ENCODE data around the gene SMIM26. TPM values are rescaled to one million over a fixed set of nuclear protein-coding genes. Genes with fewer than 3 reads are reported as not detected.

The SMIM26 gene
- total and polyA plus RNA-seq, 9 of the 15 experiments (the other 6 are each of a cell fraction or from before 2014, with no cell fraction given) = 46.9 to 186 (median 86.5) TPM

DNA sequence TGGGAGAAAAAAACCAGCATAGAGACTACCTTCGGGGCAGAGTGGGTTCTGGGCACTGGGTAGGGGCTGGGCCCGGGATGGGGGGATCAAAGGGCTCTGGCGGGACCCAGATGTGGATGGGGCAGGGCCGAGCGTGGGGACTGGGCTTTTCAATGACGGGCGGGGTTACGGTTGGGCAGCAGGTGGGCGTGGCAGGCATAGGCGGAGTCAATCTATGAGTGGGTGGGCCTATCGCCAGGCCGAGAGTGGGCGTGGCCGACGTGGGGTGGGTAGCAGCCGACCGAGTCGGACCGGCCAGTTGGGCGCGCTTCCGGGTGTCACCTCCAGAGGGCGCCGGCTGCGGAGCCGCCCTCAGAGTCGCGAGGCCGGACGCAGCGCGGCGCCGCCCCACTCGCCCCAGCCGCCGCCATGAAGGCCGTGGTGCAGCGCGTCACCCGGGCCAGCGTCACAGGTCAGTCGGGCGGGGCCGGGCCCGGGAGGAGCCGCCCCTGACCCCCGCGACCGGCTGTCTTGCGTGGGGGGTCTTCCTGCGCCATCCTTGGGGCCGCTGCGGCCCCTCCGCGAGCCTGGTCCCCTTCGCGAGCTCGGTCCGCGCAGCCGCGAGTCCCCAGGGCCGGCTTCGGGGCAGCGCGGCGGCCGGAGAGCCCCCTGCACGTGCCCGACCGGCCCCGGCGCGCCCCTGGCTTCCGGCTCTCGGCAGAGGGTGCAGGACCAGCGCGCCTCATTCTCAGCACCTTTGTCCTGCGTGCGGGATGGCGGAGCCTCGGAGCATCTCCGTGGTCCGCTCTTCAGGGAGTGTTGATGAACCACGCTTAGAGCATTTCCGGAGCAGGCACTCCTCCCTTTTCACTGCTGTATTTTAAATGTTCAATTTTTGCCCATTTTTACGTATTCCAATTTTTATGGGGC is 20.7 kb downstream of the SMIM26 start, which contains the start of gene DTD1 (continued):
- TF ChIP-seq, protein P1, sequence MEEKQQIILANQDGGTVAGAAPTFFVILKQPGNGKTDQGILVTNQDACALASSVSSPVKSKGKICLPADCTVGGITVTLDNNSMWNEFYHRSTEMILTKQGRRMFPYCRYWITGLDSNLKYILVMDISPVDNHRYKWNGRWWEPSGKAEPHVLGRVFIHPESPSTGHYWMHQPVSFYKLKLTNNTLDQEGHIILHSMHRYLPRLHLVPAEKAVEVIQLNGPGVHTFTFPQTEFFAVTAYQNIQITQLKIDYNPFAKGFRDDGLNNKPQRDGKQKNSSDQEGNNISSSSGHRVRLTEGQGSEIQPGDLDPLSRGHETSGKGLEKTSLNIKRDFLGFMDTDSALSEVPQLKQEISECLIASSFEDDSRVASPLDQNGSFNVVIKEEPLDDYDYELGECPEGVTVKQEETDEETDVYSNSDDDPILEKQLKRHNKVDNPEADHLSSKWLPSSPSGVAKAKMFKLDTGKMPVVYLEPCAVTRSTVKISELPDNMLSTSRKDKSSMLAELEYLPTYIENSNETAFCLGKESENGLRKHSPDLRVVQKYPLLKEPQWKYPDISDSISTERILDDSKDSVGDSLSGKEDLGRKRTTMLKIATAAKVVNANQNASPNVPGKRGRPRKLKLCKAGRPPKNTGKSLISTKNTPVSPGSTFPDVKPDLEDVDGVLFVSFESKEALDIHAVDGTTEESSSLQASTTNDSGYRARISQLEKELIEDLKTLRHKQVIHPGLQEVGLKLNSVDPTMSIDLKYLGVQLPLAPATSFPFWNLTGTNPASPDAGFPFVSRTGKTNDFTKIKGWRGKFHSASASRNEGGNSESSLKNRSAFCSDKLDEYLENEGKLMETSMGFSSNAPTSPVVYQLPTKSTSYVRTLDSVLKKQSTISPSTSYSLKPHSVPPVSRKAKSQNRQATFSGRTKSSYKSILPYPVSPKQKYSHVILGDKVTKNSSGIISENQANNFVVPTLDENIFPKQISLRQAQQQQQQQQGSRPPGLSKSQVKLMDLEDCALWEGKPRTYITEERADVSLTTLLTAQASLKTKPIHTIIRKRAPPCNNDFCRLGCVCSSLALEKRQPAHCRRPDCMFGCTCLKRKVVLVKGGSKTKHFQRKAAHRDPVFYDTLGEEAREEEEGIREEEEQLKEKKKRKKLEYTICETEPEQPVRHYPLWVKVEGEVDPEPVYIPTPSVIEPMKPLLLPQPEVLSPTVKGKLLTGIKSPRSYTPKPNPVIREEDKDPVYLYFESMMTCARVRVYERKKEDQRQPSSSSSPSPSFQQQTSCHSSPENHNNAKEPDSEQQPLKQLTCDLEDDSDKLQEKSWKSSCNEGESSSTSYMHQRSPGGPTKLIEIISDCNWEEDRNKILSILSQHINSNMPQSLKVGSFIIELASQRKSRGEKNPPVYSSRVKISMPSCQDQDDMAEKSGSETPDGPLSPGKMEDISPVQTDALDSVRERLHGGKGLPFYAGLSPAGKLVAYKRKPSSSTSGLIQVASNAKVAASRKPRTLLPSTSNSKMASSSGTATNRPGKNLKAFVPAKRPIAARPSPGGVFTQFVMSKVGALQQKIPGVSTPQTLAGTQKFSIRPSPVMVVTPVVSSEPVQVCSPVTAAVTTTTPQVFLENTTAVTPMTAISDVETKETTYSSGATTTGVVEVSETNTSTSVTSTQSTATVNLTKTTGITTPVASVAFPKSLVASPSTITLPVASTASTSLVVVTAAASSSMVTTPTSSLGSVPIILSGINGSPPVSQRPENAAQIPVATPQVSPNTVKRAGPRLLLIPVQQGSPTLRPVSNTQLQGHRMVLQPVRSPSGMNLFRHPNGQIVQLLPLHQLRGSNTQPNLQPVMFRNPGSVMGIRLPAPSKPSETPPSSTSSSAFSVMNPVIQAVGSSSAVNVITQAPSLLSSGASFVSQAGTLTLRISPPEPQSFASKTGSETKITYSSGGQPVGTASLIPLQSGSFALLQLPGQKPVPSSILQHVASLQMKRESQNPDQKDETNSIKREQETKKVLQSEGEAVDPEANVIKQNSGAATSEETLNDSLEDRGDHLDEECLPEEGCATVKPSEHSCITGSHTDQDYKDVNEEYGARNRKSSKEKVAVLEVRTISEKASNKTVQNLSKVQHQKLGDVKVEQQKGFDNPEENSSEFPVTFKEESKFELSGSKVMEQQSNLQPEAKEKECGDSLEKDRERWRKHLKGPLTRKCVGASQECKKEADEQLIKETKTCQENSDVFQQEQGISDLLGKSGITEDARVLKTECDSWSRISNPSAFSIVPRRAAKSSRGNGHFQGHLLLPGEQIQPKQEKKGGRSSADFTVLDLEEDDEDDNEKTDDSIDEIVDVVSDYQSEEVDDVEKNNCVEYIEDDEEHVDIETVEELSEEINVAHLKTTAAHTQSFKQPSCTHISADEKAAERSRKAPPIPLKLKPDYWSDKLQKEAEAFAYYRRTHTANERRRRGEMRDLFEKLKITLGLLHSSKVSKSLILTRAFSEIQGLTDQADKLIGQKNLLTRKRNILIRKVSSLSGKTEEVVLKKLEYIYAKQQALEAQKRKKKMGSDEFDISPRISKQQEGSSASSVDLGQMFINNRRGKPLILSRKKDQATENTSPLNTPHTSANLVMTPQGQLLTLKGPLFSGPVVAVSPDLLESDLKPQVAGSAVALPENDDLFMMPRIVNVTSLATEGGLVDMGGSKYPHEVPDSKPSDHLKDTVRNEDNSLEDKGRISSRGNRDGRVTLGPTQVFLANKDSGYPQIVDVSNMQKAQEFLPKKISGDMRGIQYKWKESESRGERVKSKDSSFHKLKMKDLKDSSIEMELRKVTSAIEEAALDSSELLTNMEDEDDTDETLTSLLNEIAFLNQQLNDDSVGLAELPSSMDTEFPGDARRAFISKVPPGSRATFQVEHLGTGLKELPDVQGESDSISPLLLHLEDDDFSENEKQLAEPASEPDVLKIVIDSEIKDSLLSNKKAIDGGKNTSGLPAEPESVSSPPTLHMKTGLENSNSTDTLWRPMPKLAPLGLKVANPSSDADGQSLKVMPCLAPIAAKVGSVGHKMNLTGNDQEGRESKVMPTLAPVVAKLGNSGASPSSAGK (IDR thresholded peaks at IDR 0.05) = no peak
- no peak for TF ChIP-seq ARHGAP35 (IDR thresholded peaks at IDR 0.05; ENCODE audit: partially characterized antibody)
- no peak for TF ChIP-seq EWSR1 (IDR thresholded peaks at IDR 0.05; ENCODE audit: borderline replicate concordance, low read depth, partially characterized antibody)
- no peak for TF ChIP-seq HMG20B (CRISPR knock-in tag; IDR thresholded peaks at IDR 0.05)
- peak; percentile 15 for TF ChIP-seq TBP (optimal IDR thresholded peaks at IDR 0.05; ENCODE audit: low read depth, low read length)
- TF ChIP-seq, protein P2, sequence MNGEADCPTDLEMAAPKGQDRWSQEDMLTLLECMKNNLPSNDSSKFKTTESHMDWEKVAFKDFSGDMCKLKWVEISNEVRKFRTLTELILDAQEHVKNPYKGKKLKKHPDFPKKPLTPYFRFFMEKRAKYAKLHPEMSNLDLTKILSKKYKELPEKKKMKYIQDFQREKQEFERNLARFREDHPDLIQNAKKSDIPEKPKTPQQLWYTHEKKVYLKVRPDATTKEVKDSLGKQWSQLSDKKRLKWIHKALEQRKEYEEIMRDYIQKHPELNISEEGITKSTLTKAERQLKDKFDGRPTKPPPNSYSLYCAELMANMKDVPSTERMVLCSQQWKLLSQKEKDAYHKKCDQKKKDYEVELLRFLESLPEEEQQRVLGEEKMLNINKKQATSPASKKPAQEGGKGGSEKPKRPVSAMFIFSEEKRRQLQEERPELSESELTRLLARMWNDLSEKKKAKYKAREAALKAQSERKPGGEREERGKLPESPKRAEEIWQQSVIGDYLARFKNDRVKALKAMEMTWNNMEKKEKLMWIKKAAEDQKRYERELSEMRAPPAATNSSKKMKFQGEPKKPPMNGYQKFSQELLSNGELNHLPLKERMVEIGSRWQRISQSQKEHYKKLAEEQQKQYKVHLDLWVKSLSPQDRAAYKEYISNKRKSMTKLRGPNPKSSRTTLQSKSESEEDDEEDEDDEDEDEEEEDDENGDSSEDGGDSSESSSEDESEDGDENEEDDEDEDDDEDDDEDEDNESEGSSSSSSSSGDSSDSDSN (IDR thresholded peaks at IDR 0.05; ENCODE audit: borderline replicate concordance in 1 of 2, low read depth in 2 of 2, low read length in 2 of 2) = peak in 1 of 2 experiments; percentile 33; a peak in 1 of 4 replicates
- TF ChIP-seq SIX5 (IDR thresholded peaks at IDR 0.05; ENCODE audit: borderline replicate concordance in 1 of 2, insufficient read depth in 1 of 2, low read depth in 1 of 2, low read length in 2 of 2) = 0 out of 4 replicates have a peak, but pooled peaks of 1 of the 2 experiments have one; percentile 10
